Activated naive CD4-positive, alpha-beta T cell treated with anti-CD3 and anti-CD28 coated beads for 36 hours (primary cell): ENCODE results near the gene SELENOF. TPM values are rescaled to one million over a fixed set of nuclear protein-coding genes. Genes with fewer than 3 reads are reported as not detected.

Experiments used
- CTCF ChIA-PET: fragments of 350-600 bp; sonication (Branson Sonifier 250); formaldehyde crosslinking; loops from one replicate; lab custom pipeline; 2021; ENCODE audit warnings: antibody characterized with exemption; lab: Charles Lee
- DNase-seq: peaks from one replicate; pipeline ENCODE4 v3.0.0-alpha.2; 2020
- H3K27ac Mint-ChIP-seq: one replicate; pipeline ENCODE4 v1.8.0; 2021; ENCODE audit warnings: mild to moderate bottlenecking, mixed read lengths
- H3K27me3 Mint-ChIP-seq: one replicate; pipeline ENCODE4 v1.8.0; 2021; ENCODE audit warnings: low read depth, mixed read lengths
- H3K36me3 Mint-ChIP-seq: one replicate; pipeline ENCODE4 v1.8.0; 2021; ENCODE audit warnings: low read depth, mixed read lengths
- H3K4me1 Mint-ChIP-seq: one replicate; pipeline ENCODE4 v1.8.0; 2021; ENCODE audit warnings: low read depth, mixed read lengths
- H3K4me3 Mint-ChIP-seq: one replicate; pipeline ENCODE4 v1.8.0; 2021; ENCODE audit warnings: mild to moderate bottlenecking, moderate library complexity, mixed read lengths
- H3K9me3 Mint-ChIP-seq: one replicate; pipeline ENCODE4 v1.8.0; 2021; ENCODE audit warnings: mixed read lengths
- intact Hi-C: fragments of 100-400 bp; cut with micrococcal nuclease; formaldehyde crosslinking; loops from one replicate; pipeline ENCODE4 v1.15.1; 2023
- total RNA-seq, 2 experiments: library from RNA; stranded (reverse); gene quantifications; one replicate each; pipeline ENCODE4 v1.2.3, GENCODE V29; 2021

SELENOF gene
- total RNA-seq, 2 experiments from 2014 or later, result 111 to 115 TPM

DNA sequence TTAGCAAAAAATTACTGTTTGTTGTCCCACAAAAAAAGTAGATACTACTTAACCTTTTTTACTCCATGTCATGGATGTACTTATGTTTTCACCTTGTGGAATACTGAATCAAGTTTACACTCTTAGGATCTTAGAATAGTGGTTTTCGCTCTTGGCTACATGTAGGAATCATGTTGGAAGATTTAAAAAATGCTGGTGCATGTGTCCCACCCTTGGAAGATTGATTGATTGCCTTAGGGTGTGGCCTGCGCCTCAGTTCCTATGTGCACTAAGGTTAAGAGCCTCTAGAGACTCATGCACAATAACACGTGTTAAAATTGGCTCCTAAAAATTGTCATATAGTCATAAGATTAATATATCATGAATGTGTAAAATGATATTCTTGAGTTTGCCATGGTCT lies 25.5 kb upstream of the SELENOF start:
- peaks cover 15% of the 10 kb centered on the region for H3K4me1 Mint-ChIP-seq
- CTCF ChIA-PET, result interaction anchor here (0.5 kb wide), 1 partner anchor 97 kb away, joined by 3 read pairs; no protein-coding TSS in a partner anchor
- no peak overlapping the region for H3K27ac Mint-ChIP-seq
- H3K9me3 Mint-ChIP-seq, result no peaks in the 10 kb centered on the region
- H3K36me3 Mint-ChIP-seq, result no peaks in the 10 kb centered on the region
- no peaks in the 10 kb centered on the region for H3K27me3 Mint-ChIP-seq
- no peak overlapping the region for H3K4me3 Mint-ChIP-seq
- DNase-seq, result no peak
- intact Hi-C loops, result no loop called here

DNA sequence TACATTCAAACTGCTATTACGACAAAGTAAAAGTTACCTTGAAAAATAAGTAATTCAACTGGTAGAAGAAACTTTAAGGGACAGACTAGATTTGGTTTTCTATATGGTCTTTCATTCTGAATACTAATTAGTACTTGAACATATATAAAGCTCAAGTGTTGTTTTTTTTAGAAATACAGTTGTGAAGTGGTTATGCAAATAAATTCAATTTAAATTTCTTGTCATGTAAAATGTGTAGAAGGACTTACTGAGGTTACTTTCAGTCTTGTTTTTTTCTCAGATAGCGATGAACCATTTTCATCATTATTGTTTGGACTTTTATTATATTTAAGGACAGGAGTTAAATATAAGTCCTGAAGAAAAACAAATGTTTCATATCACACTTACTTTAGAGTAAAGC lies 24.9 kb upstream of the SELENOF start:
- H3K36me3 Mint-ChIP-seq, result no peaks in the 10 kb centered on the region
- DNase-seq, result no peak
- peaks cover 20% of the 10 kb centered on the region for H3K4me1 Mint-ChIP-seq
- H3K4me3 Mint-ChIP-seq, result no peak overlapping the region
- intact Hi-C loops, result no loop called here
- H3K9me3 Mint-ChIP-seq, result no peaks in the 10 kb centered on the region
- CTCF ChIA-PET, result no interaction called here
- no peaks in the 10 kb centered on the region for H3K27me3 Mint-ChIP-seq
- H3K27ac Mint-ChIP-seq, result no peak overlapping the region

DNA sequence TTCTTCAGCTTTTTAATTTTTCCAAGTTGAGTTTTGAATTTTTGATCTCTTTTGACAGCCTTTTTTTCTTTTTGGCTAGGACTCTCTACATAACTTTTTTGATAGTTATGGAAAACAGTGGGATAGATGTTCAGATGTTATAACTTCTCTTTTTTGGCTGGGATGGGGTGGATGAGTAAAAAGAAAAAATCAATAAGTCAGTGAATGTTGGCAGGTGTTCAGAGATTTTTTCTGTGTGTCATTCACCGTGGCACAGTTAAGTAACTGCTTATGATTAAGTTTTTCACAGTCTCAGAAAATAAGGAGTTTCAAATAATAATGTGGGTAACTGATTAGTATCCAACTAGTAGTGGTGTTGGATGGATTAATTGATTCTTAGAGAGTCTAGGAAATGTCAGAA lies 24.5 kb upstream of the SELENOF start:
- no peak overlapping the region for H3K27ac Mint-ChIP-seq

DNA sequence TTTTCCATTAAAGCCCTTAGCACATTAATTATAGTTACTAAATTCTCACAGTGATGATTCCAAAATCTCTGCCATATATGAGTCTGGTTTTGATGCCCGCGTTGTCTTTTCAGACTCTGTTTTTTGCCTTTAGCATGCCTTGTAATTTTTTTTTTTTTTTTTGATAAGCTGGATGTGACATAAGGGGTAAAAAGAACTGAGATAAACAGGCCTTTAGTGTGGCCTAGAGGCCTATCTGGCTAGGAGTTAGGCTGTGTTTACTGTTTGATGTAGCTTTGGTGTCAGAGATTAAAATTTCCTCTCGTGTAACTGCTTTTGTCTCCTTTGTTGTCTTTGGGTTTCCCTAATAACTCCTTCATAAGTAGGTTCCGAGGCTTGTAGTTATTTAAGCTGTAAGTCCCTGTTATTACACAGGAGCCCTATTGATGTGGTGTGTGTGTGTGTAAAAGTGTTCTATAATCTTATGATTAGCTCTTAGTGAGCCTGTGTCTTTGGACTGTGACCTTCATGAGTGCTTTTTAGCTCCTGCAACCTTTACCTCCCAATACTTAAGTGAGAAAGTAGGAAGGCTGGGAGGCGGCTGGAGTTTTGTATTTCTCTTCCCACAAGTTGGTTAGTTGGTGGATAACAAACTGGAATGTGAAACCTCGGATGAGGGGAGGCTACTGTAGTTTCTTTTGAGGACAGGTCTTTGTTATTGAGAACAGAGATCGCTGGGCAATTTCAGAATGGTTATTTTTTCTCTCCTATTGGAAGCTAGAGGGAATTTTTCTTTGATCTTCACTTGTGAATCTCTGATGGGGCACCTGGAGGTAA lies 19.8 kb upstream of the SELENOF start:
- no peak overlapping the region for H3K4me3 Mint-ChIP-seq

More for the DNA sequence above, 24.5 kb upstream of the SELENOF start:
- no peaks in the 10 kb centered on the region for H3K36me3 Mint-ChIP-seq
- intact Hi-C loops, result no loop called here
- no peaks in the 10 kb centered on the region for H3K9me3 Mint-ChIP-seq
- no peak overlapping the region for H3K4me3 Mint-ChIP-seq
- no peak for DNase-seq
- H3K4me1 Mint-ChIP-seq, result peaks cover 24% of the 10 kb centered on the region
- no peaks in the 10 kb centered on the region for H3K27me3 Mint-ChIP-seq
- CTCF ChIA-PET, result no interaction called here

DNA sequence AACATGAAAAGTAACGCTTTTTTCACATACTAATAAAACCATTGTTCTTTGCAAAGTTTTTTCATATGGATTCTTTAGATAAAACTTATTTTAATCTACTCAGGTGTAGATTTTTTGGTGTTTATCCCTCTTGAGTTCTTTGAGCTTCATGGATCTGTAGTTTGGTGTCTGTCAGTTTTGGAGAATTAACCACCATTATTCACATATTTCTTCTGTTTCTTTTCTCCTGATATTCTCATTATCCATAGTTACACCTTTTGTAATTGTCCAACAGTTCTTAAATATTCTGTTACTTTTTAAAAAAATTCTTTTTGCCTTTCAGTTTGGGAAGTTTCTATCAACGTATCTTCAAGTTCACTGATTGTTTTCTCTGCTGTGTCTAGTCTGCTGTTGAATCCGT lies 19.1 kb upstream of the SELENOF start:
- CTCF ChIA-PET, result interaction anchor here (0.9 to 1.0 kb wide), 2 partner anchors 19 to 152 kb away, joined by 4 to 6 read pairs; partner anchors contain the start of genes HS2ST1 and SELENOF
- intact Hi-C loops, result no loop called here
- Mint-ChIP-seq H3K27me3 (no peaks in the 10 kb centered on the region), H3K27ac (no peak overlapping the region), H3K4me3 (no peak overlapping the region), H3K36me3 (no peaks in the 10 kb centered on the region), H3K4me1 (peaks cover 26% of the 10 kb centered on the region), H3K9me3 (no peaks in the 10 kb centered on the region)
- DNase-seq, result no peak

More for the DNA sequence above, 19.8 kb upstream of the SELENOF start:
- peaks cover 30% of the 10 kb centered on the region for H3K4me1 Mint-ChIP-seq
- CTCF ChIA-PET, result interaction anchor here (0.9 to 1.0 kb wide), 2 partner anchors 20 to 151 kb away, joined by 4 to 6 read pairs; partner anchors contain the start of genes HS2ST1 and SELENOF
- H3K27me3 Mint-ChIP-seq, result no peaks in the 10 kb centered on the region
- H3K9me3 Mint-ChIP-seq, result no peaks in the 10 kb centered on the region
- intact Hi-C loops, result no loop called here
- no peak for DNase-seq
- no peak overlapping the region for H3K27ac Mint-ChIP-seq
- H3K36me3 Mint-ChIP-seq, result no peaks in the 10 kb centered on the region

DNA sequence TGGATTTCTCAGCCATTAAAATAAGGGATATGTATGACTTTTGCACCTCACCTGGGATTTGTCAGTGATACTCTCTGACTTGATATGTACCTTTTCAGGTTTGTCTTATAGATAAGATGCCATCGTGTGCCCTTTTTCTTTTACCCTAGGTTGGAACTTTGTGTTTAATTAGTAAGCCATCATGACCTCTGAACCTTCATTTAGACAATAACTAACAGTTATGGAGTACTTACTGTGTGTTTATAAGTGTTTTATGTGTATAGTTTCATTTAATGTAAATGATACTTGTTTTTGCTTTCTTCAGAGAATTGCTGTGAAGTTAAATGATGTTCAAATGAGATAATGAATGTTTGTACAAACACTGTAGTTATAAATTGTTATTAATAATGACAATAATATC lies 14.9 kb upstream of the SELENOF start:
- CTCF ChIA-PET, result no interaction called here
- H3K27me3 Mint-ChIP-seq, result no peaks in the 10 kb centered on the region
- H3K4me1 Mint-ChIP-seq, result peaks cover 34% of the 10 kb centered on the region
- intact Hi-C loops, result no loop called here
- DNase-seq, result no peak
- H3K4me3 Mint-ChIP-seq, result no peak overlapping the region
- H3K27ac Mint-ChIP-seq, result no peak overlapping the region
- H3K36me3 Mint-ChIP-seq, result peaks cover 9% of the 10 kb centered on the region
- H3K9me3 Mint-ChIP-seq, result peaks cover 13% of the 10 kb centered on the region

DNA sequence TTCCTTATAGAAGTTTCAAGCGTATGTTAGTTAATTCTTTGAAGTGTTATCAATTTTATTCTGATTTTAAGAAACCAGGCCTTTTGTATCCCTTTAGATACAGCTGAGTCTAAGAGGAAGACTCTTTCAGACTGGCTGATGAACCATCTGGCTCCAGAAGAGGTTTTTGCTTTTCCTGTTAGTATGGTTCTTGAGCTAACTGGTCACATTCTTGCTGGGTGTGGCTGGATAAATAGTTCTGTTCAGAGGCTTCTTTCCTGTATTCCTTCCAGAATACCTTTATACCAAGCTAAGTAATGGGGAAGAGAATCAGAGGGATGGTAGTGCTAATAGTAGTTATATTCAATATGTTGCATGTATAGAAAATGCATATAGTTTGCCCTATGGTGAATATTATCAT lies 13.0 kb upstream of the SELENOF start:
- Mint-ChIP-seq H3K4me1 (peaks cover 27% of the 10 kb centered on the region), H3K9me3 (peaks cover 27% of the 10 kb centered on the region), H3K27me3 (no peaks in the 10 kb centered on the region), H3K36me3 (peaks cover 21% of the 10 kb centered on the region), H3K4me3 (no peak overlapping the region), H3K27ac (no peak overlapping the region)
- CTCF ChIA-PET, result no interaction called here
- intact Hi-C loops, result no loop called here
- no peak for DNase-seq

DNA sequence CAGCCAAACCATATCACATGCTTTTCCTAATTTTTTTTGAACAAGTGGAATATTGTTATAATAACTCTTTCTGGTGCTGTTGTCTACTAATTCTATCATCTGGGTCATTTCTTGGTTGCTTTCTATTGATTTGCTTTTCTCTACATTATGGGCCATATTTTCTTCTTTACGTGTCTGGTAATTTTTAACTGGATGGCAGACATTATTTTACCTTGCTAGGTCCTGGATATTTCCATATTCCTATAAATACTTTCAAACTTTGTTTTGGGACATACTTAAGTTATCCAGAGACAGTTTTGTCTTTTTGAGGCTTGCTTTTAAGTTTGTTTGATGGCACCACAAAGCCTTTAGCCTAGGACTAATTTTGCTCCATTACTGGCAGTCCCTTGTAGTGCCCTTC lies 11.8 kb upstream of the SELENOF start:
- intact Hi-C loops, result no loop called here
- CTCF ChIA-PET, result no interaction called here
- no peak overlapping the region for H3K27ac Mint-ChIP-seq

DNA sequence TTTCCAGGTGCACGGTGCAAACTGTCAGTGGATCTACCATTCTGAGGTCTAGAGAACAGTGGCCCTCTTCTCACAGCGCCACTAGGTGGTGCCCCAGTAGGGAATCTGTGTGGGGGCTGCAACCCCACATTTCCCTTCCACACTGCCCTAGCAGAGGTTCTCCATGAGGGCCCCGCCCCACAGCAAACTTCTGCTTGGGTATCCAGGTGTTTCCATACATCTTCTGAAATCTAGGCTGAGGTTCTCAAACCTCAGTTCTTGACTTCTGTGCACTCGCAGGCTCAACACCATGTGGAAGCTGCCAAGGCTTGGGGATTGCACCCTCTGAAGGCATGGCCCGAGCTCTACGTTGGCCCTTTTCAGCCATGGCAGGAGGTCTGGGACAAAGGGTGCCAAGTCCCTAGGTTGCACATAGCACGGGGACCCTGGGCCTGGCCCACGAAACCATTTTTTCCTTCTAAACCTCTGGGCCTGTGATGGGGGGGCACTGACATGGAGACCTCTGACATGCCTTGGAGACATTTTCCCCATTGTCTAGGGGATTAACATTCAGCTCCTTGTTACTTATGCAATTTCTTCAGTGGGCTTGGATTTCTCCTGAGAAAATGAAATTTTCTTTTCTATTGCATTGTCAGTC lies 10.5 kb upstream of the SELENOF start:
- H3K27me3 Mint-ChIP-seq, result no peaks in the 10 kb centered on the region
- peaks cover 23% of the 10 kb centered on the region for H3K4me1 Mint-ChIP-seq
- H3K9me3 Mint-ChIP-seq, result peaks cover 33% of the 10 kb centered on the region
- DNase-seq, result no peak
- H3K27ac Mint-ChIP-seq, result no peak overlapping the region
- no peak overlapping the region for H3K4me3 Mint-ChIP-seq
- H3K36me3 Mint-ChIP-seq, result peaks cover 27% of the 10 kb centered on the region
- CTCF ChIA-PET, result no interaction called here
- intact Hi-C loops, result no loop called here

More for the DNA sequence above, 11.8 kb upstream of the SELENOF start:
- H3K9me3 Mint-ChIP-seq, result peaks cover 33% of the 10 kb centered on the region
- no peak for DNase-seq
- no peak overlapping the region for H3K4me3 Mint-ChIP-seq
- H3K27me3 Mint-ChIP-seq, result no peaks in the 10 kb centered on the region
- H3K36me3 Mint-ChIP-seq, result peaks cover 27% of the 10 kb centered on the region
- peaks cover 26% of the 10 kb centered on the region for H3K4me1 Mint-ChIP-seq

DNA sequence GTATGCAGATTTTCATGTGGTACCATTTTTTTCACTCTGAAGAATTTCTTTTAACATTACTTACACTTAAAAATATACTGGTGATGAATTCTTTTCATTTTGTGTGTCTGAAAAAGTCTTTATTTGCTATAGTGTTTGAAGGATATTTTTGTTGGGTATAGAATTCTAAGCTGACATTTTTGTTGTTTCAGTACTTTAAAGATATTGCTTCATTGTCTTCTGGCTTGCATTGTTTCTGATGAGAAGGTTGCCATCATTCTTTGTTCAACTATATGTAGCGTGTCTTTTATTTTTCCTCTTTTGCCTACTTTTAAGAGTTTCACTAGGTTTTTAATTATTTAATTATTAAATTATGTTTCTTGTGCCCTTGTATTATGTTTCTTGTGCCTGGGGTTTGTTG lies 8.5 kb upstream of the SELENOF start:
- no peak for DNase-seq
- no peak overlapping the region for H3K4me3 Mint-ChIP-seq
- peaks cover 21% of the 10 kb centered on the region for H3K4me1 Mint-ChIP-seq
- no peak overlapping the region for H3K27ac Mint-ChIP-seq
- H3K9me3 Mint-ChIP-seq, result peaks cover 33% of the 10 kb centered on the region
- no peaks in the 10 kb centered on the region for H3K27me3 Mint-ChIP-seq
- CTCF ChIA-PET, result no interaction called here
- peaks cover 27% of the 10 kb centered on the region for H3K36me3 Mint-ChIP-seq
- intact Hi-C loops, result no loop called here

DNA sequence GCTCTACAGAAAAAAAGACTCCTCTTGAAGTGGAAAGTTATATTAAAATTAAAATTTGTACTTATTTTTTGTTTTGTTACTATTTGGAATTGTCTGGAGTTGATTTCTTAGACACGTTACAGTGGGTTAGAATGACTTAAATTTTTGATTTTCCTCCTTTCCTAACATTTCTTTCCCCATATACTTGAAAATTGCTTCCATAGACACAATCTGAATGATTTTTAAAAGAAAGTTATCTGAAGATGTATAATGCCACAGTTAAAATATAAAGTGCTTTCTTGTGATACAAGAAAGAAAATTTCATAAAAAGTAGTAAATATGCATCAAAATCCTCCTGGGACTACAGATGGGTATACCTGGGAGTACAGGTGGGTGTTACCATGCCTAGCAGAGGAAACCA lies 2.8 kb upstream of the SELENOF start:
- Mint-ChIP-seq H3K27ac (no peak overlapping the region), H3K27me3 (no peaks in the 10 kb centered on the region), H3K36me3 (peaks cover 8% of the 10 kb centered on the region), H3K4me1 (peaks cover 20% of the 10 kb centered on the region), H3K9me3 (peaks cover 4% of the 10 kb centered on the region), H3K4me3 (no peak overlapping the region)
- intact Hi-C loops, result no loop called here
- CTCF ChIA-PET, result interaction anchor here (1.0 to 1.5 kb wide), 3 partner anchors 38 to 167 kb away, joined by 3 to 4 read pairs (median 3); no protein-coding TSS in a partner anchor
- no peak for DNase-seq

DNA sequence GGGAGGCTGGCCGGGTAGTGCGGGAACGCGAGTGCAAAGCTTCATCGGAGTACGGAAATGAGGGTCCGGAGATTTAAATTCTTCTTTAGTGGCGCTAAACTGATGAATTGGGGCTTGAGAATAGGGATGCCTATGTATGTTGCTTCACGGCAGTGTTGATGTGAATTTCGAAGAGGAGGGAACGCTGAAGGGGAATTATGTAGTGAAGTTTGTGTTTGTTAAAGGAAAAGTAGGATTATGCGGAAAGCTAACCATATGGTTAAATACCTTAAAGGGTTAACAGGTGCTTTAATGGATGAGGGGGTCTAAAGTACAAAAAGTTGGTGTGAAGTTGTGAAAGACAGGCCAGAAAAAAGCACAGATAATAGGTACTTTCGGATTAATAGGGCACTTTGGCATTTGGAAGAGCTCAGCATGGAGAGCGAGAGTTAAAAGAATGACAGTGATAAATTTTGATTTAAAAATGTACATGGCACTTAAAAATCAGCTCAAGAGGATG lies 1.9 kb upstream of the SELENOF start:
- Mint-ChIP-seq H3K4me3 (no peak overlapping the region), H3K9me3 (no peaks in the 10 kb centered on the region), H3K27me3 (no peaks in the 10 kb centered on the region), H3K27ac (no peak overlapping the region), H3K36me3 (peaks cover 4% of the 10 kb centered on the region), H3K4me1 (peaks cover 30% of the 10 kb centered on the region)
- DNase-seq, result no peak
- intact Hi-C loops, result loop anchor here (1.0 to 2.0 kb wide), 4 partner anchors 29 to 1207 kb away; partner anchors contain the start of gene ZNHIT6
- CTCF ChIA-PET, result interaction anchor here (0.6 to 2.1 kb wide), 7 partner anchors 30 to 1879 kb away, joined by 3 to 6 read pairs (median 3); no protein-coding TSS in a partner anchor
